ENCODE measurements around the gene GRB10.

DNA sequence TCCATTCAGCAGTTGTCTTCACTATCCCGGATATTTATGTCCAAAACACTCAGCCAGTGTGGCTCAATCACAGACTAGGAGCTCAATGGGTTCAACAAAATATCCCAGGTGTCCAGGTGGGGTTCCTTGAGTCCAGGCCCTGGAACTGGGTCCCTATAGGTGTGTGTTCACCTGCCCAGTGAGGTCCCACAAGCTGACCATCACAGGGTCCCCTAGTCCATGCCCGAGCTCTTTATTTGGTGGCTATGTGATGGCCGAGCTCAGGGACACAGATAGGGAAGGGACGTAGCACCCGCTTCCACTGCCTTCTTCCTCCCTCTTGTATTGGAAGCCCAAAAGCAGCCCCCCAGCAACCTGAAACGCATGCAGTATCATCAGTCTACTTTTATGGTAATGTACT is 138.6 kb downstream of the GRB10 start:
- TF ChIP-seq, protein P1, sequence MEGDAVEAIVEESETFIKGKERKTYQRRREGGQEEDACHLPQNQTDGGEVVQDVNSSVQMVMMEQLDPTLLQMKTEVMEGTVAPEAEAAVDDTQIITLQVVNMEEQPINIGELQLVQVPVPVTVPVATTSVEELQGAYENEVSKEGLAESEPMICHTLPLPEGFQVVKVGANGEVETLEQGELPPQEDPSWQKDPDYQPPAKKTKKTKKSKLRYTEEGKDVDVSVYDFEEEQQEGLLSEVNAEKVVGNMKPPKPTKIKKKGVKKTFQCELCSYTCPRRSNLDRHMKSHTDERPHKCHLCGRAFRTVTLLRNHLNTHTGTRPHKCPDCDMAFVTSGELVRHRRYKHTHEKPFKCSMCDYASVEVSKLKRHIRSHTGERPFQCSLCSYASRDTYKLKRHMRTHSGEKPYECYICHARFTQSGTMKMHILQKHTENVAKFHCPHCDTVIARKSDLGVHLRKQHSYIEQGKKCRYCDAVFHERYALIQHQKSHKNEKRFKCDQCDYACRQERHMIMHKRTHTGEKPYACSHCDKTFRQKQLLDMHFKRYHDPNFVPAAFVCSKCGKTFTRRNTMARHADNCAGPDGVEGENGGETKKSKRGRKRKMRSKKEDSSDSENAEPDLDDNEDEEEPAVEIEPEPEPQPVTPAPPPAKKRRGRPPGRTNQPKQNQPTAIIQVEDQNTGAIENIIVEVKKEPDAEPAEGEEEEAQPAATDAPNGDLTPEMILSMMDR (IDR thresholded peaks at IDR 0.05) = no peak
- TF ChIP-seq EZH2phosphoT487 (IDR thresholded peaks at IDR 0.05) (no peak), EZH2 (IDR thresholded peaks at IDR 0.05) (no peak)

Data from neural progenitor cell (in vitro differentiated cells).